PC-3 (cell line): Measurements from ENCODE around the gene MPP1.

ENCODE experiments used
- CTCF ChIP-seq: fragments of 300-600 bp; sonication (generic); conservative IDR thresholded peaks from 2 replicates; pipeline ENCODE4 v1.5.1; 2017; ENCODE audit warnings: antibody characterized with exemption, low read depth, mild to moderate bottlenecking, low read length
- EZH2 ChIP-seq: fragments of 300-600 bp; sonication (generic); IDR thresholded peaks from one replicate; pipeline ENCODE4 v1.6.1; 2017; ENCODE audit warnings: antibody characterized with exemption, mild to moderate bottlenecking, low read length; ENCODE audit not compliant: unreplicated experiment

- TF ChIP-seq CTCF (no peak), EZH2 (no peak)
Measured at GRCh38 chrX:154761977-154762536, 43.2 kb downstream of the MPP1 start.
